Prostate gland (tissue), 2 donors: ENCODE results near the gene BRDT.

Experiments used
- POLR2A ChIP-seq: fragments of 450-650 bp; IDR thresholded peaks from one replicate; pipeline ENCODE4 v1.6.1; 2016; ENCODE audit warnings: antibody characterized with exemption, mild to moderate bottlenecking
- POLR2AphosphoS5 ChIP-seq: sonication (generic); formaldehyde crosslinking; IDR thresholded peaks from one replicate; pipeline ENCODE4 v1.6.1; 2017; ENCODE audit warnings: antibody characterized with exemption
- TF ChIP-seq, protein P1 (sequence below), 4 experiments: fragments of 200-600 bp in 2 of 4; fragments of 450-650 bp in 2 of 4; sonication (generic) in 2 of 4; IDR thresholded peaks; 1 replicate in 3 of 4; 2 replicates in 1 of 4; pipeline ENCODE4 v1.5.1; 2016 to 2019; ENCODE audit warnings: antibody characterized with exemption in 4 of 4, mild to moderate bottlenecking in 2 of 4, moderate library complexity in 2 of 4

DNA sequence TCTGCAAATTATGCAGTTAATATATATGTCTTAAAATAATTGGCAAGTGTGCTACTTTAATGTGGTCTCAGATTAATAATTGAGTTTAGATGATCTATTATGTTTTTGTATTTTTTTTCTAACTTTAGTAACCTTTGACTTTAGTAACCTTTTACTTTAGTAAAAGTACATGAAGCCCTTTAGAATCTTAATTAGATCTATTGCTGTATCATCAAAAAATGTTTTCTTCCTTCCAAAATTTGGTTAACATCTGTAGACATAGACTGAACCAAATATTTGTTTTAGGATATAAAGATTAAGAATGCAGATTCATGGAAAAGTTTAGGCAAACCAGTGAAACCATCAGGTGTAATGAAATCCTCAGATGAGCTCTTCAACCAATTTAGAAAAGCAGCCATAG, 54.9 kb downstream of the BRDT start:
- TF ChIP-seq, protein P1, sequence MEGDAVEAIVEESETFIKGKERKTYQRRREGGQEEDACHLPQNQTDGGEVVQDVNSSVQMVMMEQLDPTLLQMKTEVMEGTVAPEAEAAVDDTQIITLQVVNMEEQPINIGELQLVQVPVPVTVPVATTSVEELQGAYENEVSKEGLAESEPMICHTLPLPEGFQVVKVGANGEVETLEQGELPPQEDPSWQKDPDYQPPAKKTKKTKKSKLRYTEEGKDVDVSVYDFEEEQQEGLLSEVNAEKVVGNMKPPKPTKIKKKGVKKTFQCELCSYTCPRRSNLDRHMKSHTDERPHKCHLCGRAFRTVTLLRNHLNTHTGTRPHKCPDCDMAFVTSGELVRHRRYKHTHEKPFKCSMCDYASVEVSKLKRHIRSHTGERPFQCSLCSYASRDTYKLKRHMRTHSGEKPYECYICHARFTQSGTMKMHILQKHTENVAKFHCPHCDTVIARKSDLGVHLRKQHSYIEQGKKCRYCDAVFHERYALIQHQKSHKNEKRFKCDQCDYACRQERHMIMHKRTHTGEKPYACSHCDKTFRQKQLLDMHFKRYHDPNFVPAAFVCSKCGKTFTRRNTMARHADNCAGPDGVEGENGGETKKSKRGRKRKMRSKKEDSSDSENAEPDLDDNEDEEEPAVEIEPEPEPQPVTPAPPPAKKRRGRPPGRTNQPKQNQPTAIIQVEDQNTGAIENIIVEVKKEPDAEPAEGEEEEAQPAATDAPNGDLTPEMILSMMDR (IDR thresholded peaks at IDR 0.05), result no peak
- TF ChIP-seq POLR2A, result no peak
- no peak for TF ChIP-seq POLR2AphosphoS5
